ENCODE results near the gene OR10V1.
"Not testable (repeated sequence)": the region's sequence is repeated elsewhere in the genome, so short reads cannot be mapped to it uniquely, and the experiment has no call there.

Gene OR10V1

DNA sequence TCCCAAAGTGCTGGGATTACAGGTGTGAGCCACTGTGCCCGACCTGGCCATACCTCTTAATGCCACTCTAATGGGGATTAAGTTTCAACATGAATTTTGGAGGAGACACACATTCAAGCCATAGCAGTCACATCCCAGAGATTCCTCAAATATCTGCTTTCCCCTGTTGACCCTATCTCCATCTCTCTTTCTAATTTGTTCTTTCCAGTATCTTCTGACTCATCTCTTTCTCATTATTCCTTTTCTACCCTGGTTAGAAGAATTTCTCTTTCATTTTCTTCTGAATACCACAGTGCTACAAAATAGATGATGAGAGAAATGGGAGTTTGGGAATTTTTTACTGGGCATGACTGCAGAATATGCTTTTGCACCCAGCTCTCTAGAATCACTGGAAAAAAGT is 5.1 kb downstream of the OR10V1 start:
- no peak for DNase-seq

GRCh38 chr11:59707371-59707770 is 6.3 kb downstream of the OR10V1 start:
- no peak for DNase-seq

DNA sequence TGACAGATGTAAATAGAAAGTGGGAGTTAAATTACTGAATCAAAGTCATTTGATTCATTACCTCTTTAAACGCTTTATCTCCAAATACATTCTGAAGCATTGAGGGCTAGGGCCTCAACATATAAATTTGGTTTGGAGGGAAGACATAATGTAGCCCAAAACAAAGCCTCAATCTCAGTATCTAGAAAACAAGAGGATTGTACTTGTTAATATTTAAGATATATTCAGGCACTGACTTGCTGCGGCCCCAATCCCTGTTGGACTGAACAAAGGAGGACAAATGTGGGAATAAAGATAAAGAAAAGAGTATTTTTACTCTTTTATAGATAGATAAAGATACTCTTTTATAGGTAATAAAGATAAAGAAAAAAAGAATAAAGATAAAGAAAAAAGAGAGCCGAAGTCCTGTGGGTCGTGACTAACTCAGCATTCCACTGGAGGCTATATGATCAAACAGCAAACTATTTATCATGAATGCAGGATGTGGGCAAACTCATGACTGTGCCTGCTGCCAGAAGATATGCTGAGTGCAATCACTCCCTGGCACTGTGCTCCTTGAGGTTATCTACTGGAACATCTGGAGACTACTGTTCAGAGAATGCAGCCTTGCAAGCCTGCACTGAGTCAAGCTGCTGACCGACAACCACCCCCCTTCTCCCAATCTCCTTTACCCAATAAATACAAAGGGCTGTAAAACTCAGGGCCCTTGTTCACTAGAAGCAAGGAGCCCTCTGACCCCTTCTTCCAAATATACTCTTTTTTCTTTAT is 6.9 kb downstream of the OR10V1 start:
- no peak for DNase-seq

- no peak for DNase-seq
Observed at GRCh38 chr11:59705294-59705693, 8.4 kb downstream of the OR10V1 start.

DNA sequence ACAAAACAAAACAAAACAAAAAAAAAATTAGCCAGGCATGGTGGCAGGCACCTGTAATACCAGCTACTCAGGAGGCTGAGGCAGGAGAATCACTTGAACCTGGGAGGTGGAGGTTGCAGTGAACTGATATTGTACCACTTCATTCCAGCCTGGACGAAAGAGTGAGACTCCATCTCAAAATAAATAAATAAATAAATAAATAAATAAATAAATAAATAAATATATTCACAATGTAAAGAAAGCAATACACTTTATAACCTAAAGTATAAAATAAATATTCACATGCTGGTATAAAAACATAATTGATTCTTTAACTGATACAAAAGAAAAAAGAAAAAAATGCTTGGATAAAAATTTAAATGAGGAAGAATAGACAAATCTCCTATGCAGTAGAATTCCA is 10.1 kb downstream of the OR10V1 start:
- DNase-seq: not testable (repeated sequence)

DNA sequence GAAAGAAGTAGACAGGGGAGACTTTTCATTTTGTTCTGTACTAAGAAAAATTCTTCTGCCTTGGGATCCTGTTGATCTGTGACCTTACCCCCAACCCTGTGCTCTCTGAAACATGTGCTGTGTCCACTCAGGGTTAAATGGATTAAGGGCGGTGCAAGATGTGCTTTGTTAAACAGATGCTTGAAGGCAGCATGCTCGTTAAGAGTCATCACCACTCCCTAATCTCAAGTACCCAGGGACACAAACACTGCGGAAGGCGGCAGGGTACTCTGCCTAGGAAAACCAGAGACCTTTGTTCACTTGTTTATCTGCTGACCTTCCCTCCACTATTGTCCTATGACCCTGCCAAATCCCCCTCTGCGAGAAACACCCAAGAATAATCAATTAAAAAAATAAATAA is 13.5 kb downstream of the OR10V1 start:
- DNase-seq: not testable (repeated sequence)

DNA sequence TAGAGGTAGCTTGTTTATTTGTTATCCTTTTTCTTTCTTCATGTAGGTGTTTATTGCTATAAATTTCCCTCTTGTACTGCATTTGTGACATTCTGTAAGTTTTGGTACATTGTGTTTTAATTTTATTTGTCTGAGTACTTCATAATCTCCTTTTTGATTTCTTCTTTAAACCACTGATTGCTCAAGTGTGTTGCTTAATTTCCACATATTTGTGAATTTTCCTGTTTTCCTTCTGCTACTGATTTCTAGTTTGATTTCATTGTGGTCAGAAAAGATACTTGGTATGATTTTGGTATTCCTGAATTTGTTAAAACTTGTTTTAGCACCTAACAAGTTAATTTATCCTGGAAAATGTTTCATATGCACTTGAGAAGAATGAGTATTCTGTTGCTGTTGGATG is 15.1 kb downstream of the OR10V1 start:
- DNase-seq: no peak

DNA sequence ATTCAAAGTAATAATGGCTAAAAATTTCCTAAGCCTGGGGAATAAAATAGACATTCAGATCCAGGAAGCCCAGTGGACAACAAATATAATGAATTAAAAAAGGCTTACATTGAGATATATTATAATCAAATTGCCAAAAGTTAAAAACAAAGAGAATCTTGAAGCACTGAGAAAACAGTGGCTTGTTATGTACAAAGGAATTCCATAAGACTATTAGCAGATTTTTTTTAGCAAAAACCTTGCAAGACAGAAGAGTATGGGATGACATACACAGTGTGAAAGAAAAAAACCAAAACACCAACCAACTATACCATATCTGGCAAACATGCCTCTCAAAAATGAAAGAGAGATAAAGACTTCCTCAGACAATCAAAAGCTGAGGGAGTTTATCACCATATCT is 20.7 kb downstream of the OR10V1 start:
- no peak for DNase-seq

DNA sequence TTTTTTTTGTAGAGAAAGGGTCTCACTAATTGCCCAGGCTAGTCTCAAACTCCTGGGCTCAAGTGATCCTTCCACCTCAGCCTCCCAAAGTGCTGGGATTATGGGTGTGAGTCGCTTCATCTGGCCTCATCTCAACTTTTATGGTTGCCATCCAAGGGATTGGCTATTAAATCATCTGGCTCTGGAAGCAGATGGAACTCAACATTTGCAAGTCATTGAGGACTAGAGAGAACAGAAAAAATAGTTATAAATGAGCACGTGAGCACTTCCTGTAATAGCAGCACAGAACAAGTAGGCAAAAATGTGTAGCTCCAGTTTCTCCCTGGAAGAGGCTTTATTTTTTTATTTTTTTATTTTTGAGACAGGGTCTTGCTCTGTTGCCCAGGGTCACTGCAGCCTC is 22.5 kb downstream of the OR10V1 start:
- DNase-seq: no peak

DNA sequence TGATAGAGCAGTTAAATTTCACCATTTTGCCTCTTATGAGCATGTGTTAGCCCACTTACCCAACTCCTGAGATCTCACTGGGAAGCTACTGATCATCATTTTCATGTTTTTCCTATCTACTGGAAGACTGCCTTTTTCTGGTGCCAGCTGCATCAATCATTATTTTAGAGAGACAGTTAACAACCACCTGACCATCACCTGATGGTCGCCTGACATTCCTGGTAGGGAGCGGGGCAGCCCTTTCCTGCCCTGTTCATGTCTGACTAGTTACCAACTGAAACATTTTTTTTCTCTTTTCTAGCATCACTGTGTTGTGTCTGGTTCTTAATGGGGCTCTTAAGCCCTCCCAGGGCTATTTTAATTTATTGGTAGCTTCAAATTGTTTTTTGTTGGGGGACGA is 24.6 kb downstream of the OR10V1 start:
- peak; percentile 52 for DNase-seq

DNA sequence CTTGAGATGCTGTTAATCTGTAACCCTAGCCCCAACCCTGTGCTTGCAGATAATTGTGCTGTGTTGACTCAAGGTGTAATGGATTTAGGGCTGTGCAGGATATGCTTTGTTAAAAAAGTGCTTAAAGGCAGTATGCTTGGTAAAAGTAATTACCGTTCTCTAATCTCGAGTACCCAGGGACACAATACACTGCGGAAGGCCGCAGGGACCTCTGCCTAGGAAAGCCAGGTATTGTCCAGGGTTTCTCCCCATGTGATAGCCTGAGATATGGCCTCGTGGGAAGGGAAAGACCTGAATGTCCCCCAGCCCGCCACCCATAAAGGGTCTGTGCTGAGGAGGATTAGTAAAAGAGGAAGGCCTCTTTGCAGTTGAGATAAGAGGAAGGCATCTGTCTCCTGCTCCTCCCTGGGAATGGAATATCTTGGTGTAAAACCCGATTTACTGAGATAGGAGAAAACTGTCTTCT is 32.4 kb downstream of the OR10V1 start:
- DNase-seq: not testable (repeated sequence)

GRCh38 chr11:59680287-59681154 is 33.1 kb downstream of the OR10V1 start:
- DNase-seq: peak; percentile 41

DNA sequence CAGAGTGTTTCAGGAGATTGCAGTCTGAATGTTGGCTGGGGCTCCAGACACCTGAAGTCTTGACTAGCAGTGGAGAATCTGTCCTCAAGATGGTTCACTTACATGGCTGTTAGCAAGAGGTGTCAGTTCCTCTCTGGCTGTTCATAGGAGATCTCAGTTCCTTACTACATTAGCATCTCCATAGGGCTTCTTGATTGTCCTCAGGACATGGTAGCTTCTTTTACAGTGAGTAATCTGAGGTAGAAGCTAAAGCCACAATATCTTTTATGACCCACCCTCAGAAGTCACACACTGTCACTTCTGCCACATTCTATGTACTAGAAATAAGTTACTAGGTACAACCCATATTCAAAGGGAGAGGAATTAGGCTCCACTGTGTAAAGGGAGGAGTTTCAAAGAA is 34.3 kb downstream of the OR10V1 start:
- no peak for DNase-seq

DNA sequence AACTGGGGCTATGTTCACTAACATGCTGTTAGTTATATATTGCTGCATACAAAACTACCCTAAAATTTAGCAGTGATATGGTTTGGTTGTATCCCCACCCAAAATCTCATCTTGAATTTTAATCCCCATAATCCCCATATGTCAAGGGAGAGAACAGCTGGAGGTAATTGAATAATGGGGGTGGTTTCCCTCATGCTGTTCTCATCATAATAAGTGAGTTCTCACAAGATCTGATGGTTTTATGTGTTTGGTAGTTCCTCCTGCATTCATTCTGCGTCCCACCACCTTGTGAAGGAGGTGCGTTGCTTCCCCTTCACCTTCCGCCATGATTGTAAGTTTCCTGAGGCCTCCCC is 34.9 kb downstream of the OR10V1 start:
- DNase-seq: no peak

DNA sequence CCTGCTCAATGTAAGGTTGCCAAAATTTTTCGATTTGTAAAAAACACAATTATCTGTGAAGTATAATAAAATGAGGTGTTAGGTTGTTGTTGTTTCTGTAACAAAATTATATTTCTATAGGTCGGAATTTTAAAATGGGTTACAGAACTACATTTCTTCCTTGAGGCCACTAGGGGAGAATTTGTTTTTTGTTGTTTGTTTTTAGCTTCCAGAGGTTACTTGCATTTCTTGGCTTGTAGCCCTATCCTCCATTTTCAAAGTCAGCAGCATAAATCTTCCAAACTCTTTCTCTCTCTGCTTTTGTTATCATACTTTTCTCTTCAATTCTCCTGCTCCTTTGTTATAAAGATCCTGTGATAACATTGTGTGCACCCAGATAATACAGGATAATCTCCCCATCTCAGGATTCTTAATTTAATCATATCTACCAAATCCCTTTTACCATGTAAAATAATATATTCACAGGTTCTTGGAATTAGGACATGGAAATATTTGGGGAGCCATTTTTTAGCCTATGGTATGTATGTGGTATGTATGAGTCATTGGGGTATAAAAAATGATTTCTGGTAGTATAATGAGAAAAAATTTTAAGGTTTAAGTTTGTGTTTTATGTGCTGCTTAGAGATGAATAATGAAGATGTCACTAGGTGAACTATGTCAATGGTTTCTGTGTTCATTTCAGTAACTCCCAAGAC is 35.4 kb downstream of the OR10V1 start:
- DNase-seq: no peak

DNA sequence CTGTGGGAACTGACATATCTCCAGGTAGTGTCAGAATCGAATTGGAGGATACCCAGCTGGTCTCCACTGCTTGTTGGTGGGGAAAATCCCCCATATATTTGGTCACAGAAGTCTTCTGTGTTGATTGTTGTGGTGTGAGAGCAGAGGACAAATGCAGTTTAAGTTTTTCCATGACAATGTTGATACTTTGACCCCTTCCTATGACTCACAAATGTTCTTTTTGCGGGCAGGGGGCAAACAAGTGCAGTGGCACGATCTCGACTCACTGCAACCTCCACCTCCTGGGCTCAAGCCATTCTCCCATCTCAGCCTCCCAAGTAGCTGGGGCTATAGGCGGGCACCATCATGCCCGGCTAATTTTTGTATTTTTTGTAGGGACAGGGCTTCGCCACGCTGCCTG is 37.4 kb downstream of the OR10V1 start:
- no peak for DNase-seq

GRCh38 chr11:59674291-59674690 is 39.4 kb downstream of the OR10V1 start:
- DNase-seq: no peak

- DNase-seq: no peak
Observed at GRCh38 chr11:59673291-59673690, 40.4 kb downstream of the OR10V1 start.

DNA sequence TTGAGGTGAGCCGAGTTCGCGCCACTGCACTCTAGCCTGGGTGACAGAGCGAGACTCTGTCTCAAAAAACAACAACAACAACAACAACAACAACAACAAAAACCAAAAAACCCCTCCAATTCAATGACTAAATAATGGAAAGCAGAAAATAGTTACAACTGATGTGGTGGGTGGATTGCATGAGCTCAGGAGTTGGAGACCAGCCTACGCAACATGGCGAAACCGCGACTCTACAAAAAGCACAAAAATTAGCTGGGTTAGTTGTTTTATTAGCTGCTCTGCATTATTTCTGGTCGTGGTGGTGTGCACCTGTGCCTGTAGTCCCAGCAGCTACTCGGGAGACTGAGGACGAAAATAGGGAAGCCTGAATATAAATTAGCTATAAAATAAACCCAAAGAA is 42.2 kb downstream of the OR10V1 start:
- DNase-seq: no peak

GRCh38 chr11:59669611-59670009 is 44.0 kb downstream of the OR10V1 start:
- DNase-seq: peak; percentile 46

GRCh38 chr11:59668950-59669610 is 44.6 kb downstream of the OR10V1 start, which contains the start of gene PATL1:
TSS of gene PATL1 (minus strand) at chr11:59669037. CDS start at chr11:59668895, 142 bp downstream.
- peak; percentile 94 for DNase-seq

DNA sequence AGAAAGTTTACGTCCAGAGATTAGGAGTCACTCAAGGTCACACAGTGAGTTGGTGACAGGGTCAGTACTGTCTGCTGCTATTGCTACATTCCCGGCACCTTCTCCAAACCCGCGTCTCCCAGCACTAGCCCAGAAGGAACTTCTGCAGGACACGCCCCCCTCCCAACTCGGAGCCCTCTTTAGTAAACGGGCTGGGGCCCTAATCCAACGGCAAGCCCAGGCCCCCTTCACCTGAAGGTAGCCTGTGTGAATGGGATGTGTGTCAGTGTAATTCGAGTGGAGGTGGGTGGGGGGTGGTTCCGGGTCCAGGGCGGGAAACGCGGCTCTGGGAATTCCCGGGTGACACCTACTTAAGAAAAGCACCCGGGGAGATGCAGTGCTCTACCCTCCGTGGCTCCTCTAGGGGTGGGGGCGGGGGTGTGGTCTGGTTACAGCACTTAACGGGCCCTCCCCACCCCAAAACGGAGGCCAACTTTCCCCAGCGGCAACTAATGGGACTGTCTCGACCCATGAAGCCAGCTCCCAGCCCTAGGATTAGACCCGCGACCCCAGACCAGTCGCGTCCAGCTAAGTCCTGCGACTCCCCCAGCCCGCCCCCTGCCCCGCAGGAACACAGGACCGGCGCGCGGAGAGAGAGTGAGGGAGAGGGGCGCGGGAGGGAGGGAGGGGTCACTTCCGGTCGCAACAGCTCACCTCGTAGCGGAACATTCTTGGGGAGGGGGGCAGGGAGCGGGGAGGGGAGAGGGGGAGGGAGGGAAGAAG is 45.3 kb downstream of the OR10V1 start:
- DNase-seq: no peak
